Panc1 (cell line): ENCODE data around the gene SND1. TPM values are rescaled to one million over a fixed set of nuclear protein-coding genes. Genes with fewer than 3 reads are reported as not detected.

Experiments used
- ATAC-seq: fragments of 200-7000 bp; cut with Tn5 transposase; 2 replicates; pipeline ENCODE4 v1.9.1; 2020; ENCODE audit warnings: mild to moderate bottlenecking, moderate library complexity
- BruUV-seq: library from RNA; stranded (reverse); fragments of 400-500 nt; replicated peaks from 2 replicates; lab custom pipeline; 2021; lab: Mats Ljungman, UMichigan
- CTCF ChIA-PET: fragments of 300-600 bp; sonication (Branson Sonifier 250); formaldehyde crosslinking; loops from one replicate; lab custom pipeline; 2022; ENCODE audit warnings: antibody characterized with exemption; lab: Charles Lee
- POLR2A ChIA-PET: fragments of 300-600 bp; sonication (Branson Sonifier 250); formaldehyde crosslinking; loops from one replicate; lab custom pipeline; 2022; ENCODE audit warnings: antibody characterized with exemption; lab: Charles Lee
- DNase-seq: peaks from one replicate; pipeline ENCODE4 v3.0.0-alpha.2; 2010; ENCODE audit warnings: low read depth, low spot score
- H3K27ac ChIP-seq: 2 replicates; pipeline ENCODE4 v1.5.1; 2011; ENCODE audit warnings: mild to moderate bottlenecking, low read length, inconsistent platforms
- H3K27me3 ChIP-seq: fragments of 200-500 bp; sonication (Bioruptor generic); 2 replicates; pipeline ENCODE4 v1.6.0; 2014; ENCODE audit warnings: low read length, inconsistent platforms; ENCODE audit not compliant: control insufficient read depth, insufficient read depth
- H3K36me3 ChIP-seq: fragments of 200-500 bp; sonication (Bioruptor generic); 2 replicates; pipeline ENCODE4 v1.5.1; 2014; ENCODE audit warnings: inconsistent platforms, mild to moderate bottlenecking, low read length, moderate library complexity; ENCODE audit not compliant: control insufficient read depth, insufficient read depth
- H3K4me1 ChIP-seq: 2 replicates; pipeline ENCODE4 v1.5.1; 2011; ENCODE audit warnings: inconsistent platforms, mild to moderate bottlenecking, low read length, moderate library complexity; ENCODE audit not compliant: control insufficient read depth, insufficient read depth
- H3K4me3 ChIP-seq, 2 experiments: 2 replicates each; pipeline ENCODE4 v1.5.1; 2011 to 2012; ENCODE audit warnings: low read depth in 2 of 2, low read length in 2 of 2, mild to moderate bottlenecking in 2 of 2, inconsistent platforms in 1 of 2, moderate library complexity in 1 of 2
- H3K9me3 ChIP-seq: fragments of 200-500 bp; sonication (Bioruptor generic); 2 replicates; pipeline ENCODE4 v1.5.1; 2014; ENCODE audit warnings: low read depth, mild to moderate bottlenecking, inconsistent platforms, low read length, moderate library complexity; ENCODE audit not compliant: control insufficient read depth, insufficient read depth
- POLR2AphosphoS5 ChIP-seq: IDR thresholded peaks from 2 replicates; pipeline ENCODE4 v1.6.1; 2012; ENCODE audit warnings: mild to moderate bottlenecking, low read depth, low read length, moderate library complexity
- REST ChIP-seq, 2 experiments: IDR thresholded peaks; 2 replicates each; pipeline ENCODE4 v1.6.1; 2011 to 2012; ENCODE audit warnings: low read depth in 2 of 2, control low read depth in 1 of 2, low read length in 1 of 2, mild to moderate bottlenecking in 1 of 2, moderate library complexity in 1 of 2; ENCODE audit not compliant: insufficient read depth in 1 of 2
- SIN3A ChIP-seq: IDR thresholded peaks from 2 replicates; pipeline ENCODE4 v1.6.1; 2012; ENCODE audit warnings: low read depth, mild to moderate bottlenecking, low read length, moderate library complexity, borderline replicate concordance; ENCODE audit not compliant: insufficient read depth
- TCF7L2 ChIP-seq: IDR thresholded peaks from 2 replicates; pipeline ENCODE4 v1.6.1; 2011; ENCODE audit warnings: mild to moderate bottlenecking, low read depth, low read length, inconsistent platforms
- in situ Hi-C: cut with HindIII; loops from 2 replicates; pipeline ENCODE4 v1.10.0; 2016; ENCODE audit warnings: low sequenced_read_pairs, low pct_unique_long_range_greater_than_20kb
- intact Hi-C: fragments of 100-400 bp; cut with micrococcal nuclease; formaldehyde crosslinking; loops from one replicate; pipeline ENCODE4 v1.10.0; 2022; ENCODE audit not compliant: unreplicated experiment
- total RNA-seq: library from RNA; stranded (reverse); gene quantifications from one replicate; pipeline ENCODE4 v1.2.1, GENCODE V29; 2021; ENCODE audit not compliant: unreplicated experiment
- TF ChIP-seq, protein P1 (sequence below): fragments of 450-650 bp; IDR thresholded peaks from 2 replicates; pipeline ENCODE4 v1.5.1; 2017; ENCODE audit warnings: mild to moderate bottlenecking

The SND1 gene
- total RNA-seq, 1 experiment from 2014 or later = 176 TPM

GRCh38 chr7:127949769-127950222 lies 297.8 kb downstream of the SND1 start:
- in situ Hi-C loops (no loop called here), intact Hi-C loops (no loop called here)
- H3K4me1 ChIP-seq = no peaks in the 10 kb centered on the region
- H3K27ac ChIP-seq = no peak overlapping the region
- no peak overlapping the region for H3K4me3 ChIP-seq
- ChIA-PET CTCF (no interaction called here), POLR2A (no interaction called here)
- BruUV-seq = no TSS peak
- H3K27me3 ChIP-seq = no peaks in the 10 kb centered on the region
- no peaks in the 10 kb centered on the region for H3K9me3 ChIP-seq
- H3K36me3 ChIP-seq = no peaks in the 10 kb centered on the region
- TF ChIP-seq TCF7L2 = no peak
- no peak for TF ChIP-seq REST (IDR thresholded peaks at IDR 0.05; ENCODE audit: insufficient read depth in 1 of 2, low read depth in 2 of 2, low read length in 1 of 2)
- TF ChIP-seq, protein P1, sequence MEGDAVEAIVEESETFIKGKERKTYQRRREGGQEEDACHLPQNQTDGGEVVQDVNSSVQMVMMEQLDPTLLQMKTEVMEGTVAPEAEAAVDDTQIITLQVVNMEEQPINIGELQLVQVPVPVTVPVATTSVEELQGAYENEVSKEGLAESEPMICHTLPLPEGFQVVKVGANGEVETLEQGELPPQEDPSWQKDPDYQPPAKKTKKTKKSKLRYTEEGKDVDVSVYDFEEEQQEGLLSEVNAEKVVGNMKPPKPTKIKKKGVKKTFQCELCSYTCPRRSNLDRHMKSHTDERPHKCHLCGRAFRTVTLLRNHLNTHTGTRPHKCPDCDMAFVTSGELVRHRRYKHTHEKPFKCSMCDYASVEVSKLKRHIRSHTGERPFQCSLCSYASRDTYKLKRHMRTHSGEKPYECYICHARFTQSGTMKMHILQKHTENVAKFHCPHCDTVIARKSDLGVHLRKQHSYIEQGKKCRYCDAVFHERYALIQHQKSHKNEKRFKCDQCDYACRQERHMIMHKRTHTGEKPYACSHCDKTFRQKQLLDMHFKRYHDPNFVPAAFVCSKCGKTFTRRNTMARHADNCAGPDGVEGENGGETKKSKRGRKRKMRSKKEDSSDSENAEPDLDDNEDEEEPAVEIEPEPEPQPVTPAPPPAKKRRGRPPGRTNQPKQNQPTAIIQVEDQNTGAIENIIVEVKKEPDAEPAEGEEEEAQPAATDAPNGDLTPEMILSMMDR = no peak
- TF ChIP-seq POLR2AphosphoS5 = no peak
- TF ChIP-seq SIN3A = no peak
- DNase-seq = no peak
- no peak for ATAC-seq

- POLR2A ChIA-PET = no interaction called here
- ATAC-seq = no peak
- no TSS peak for BruUV-seq
- Histone ChIP-seq H3K4me3 (no peak overlapping the region), H3K9me3 (no peaks in the 10 kb centered on the region), H3K4me1 (no peaks in the 10 kb centered on the region), H3K36me3 (no peaks in the 10 kb centered on the region), H3K27me3 (no peaks in the 10 kb centered on the region), H3K27ac (no peak overlapping the region)
- TF ChIP-seq REST (IDR thresholded peaks at IDR 0.05; ENCODE audit: insufficient read depth in 1 of 2, low read depth in 2 of 2, low read length in 1 of 2) (no peak), SIN3A (no peak), POLR2AphosphoS5 (no peak), TCF7L2 (no peak)
- TF ChIP-seq, protein P1 = no peak
- intact Hi-C loops = no loop called here
- DNase-seq = no peak
- CTCF ChIA-PET = no interaction called here
- in situ Hi-C loops = no loop called here
These were observed 298.4 kb downstream of the SND1 start for GRCh38 chr7:127950233-127950935.
